Cardiac septum (tissue), 1 donor: Measurements from ENCODE around the gene CLIP2. TPM values are rescaled to one million over a fixed set of nuclear protein-coding genes. Genes with fewer than 3 reads are reported as not detected.
"Not testable (repeated sequence)": the region's sequence is repeated elsewhere in the genome, so short reads cannot be mapped to it uniquely, and the experiment has no call there.

Experiments
- DNase-seq: peaks from one replicate; pipeline ENCODE4 v3.0.0-alpha.2; 2020; ENCODE audit warnings: low spot score
- intact Hi-C: fragments of 100-400 bp; cut with DNase I; formaldehyde crosslinking; loops from one replicate; pipeline ENCODE4 v1.14.0; 2022
- long read RNA-seq: library from polyadenylated mRNA; unstranded; transcript quantifications from one replicate; pipeline ENCODE4 v2.0.0, GENCODE V29; 2021
- total RNA-seq: library from RNA; stranded (reverse); fragmentation: NEBNext Ultra II Directional; extraction: Animal tissue kit (Norgen Biotek cat#: 25700); gene quantifications from one replicate; pipeline ENCODE4 v1.2.1, GENCODE V29; 2021
- donor health status: DM: no; HTN: no; CAD: no.

CLIP2 gene
- total RNA-seq = 9.9 TPM
- long read RNA-seq, full-length matches to known transcripts = 4 of 15 reads
- long read RNA-seq, partial matches to known transcripts = 7 of 15 reads
- long read RNA-seq, other reads (novel, unspliced or antisense) = 4 of 15 reads

- intact Hi-C loops = loop anchor here (5.0 kb wide), 1 partner anchor 37 kb away; the partner anchor contains the start of gene RFC2
Measured at GRCh38 chr7:74289018-74289658, at the start of gene CLIP2. TSS of gene CLIP2 (plus strand) at chr7:74289407. CDS start at chr7:74317547, 28,140 bp downstream.

GRCh38 chr7:74240482-74240881 lies 48.7 kb upstream of the CLIP2 start:
- intact Hi-C loops = no loop called here
- DNase-seq = no peak

More at GRCh38 chr7:74289018-74289658, at the start of gene CLIP2:
- DNase-seq = peak; percentile 89

GRCh38 chr7:74242122-74242443 lies 47.1 kb upstream of the CLIP2 start:
- no peak for DNase-seq
- intact Hi-C loops = no loop called here

- intact Hi-C loops = no loop called here
- DNase-seq = no peak
Measured at GRCh38 chr7:74246497-74246896, 42.7 kb upstream of the CLIP2 start.

GRCh38 chr7:74248156-74248555 lies 41.1 kb upstream of the CLIP2 start:
- no peak for DNase-seq
- intact Hi-C loops = no loop called here

- DNase-seq, intact Hi-C loops: not testable (repeated sequence)
Measured at GRCh38 chr7:74249058-74249457, 40.1 kb upstream of the CLIP2 start.

- intact Hi-C loops = loop anchor here (5.0 kb wide), 1 partner anchor 34 kb away; the partner anchor contains the start of gene CLIP2
- no peak for DNase-seq
Measured at GRCh38 chr7:74252893-74253292, 36.3 kb upstream of the CLIP2 start.

GRCh38 chr7:74253331-74253730 lies 35.9 kb upstream of the CLIP2 start:
- no peak for DNase-seq
- intact Hi-C loops = loop anchor here (5.0 kb wide), 1 partner anchor 34 kb away; the partner anchor contains the start of gene CLIP2

- intact Hi-C loops = loop anchor here (5.0 kb wide), 1 partner anchor 34 kb away; the partner anchor contains the start of gene CLIP2
- DNase-seq = no peak
Measured at GRCh38 chr7:74253835-74254128, 35.4 kb upstream of the CLIP2 start.

- intact Hi-C loops = loop anchor here (5.0 kb wide), 1 partner anchor 33 kb away; the partner anchor contains the start of gene CLIP2
- peak; percentile 99 for DNase-seq
Measured at GRCh38 chr7:74254129-74254857, 34.9 kb upstream of the CLIP2 start, which contains the start of gene RFC2. TSS of gene RFC2 (minus strand) at chr7:74254399. CDS start at chr7:74254383, 16 bp downstream.

GRCh38 chr7:74254858-74255379 lies 34.3 kb upstream of the CLIP2 start:
- DNase-seq = no peak
- intact Hi-C loops = loop anchor here (5.0 kb wide), 1 partner anchor 32 kb away; the partner anchor contains the start of gene CLIP2

GRCh38 chr7:74255461-74255860 lies 33.7 kb upstream of the CLIP2 start:
- DNase-seq, intact Hi-C loops: not testable (repeated sequence)

GRCh38 chr7:74256491-74257408 lies 32.5 kb upstream of the CLIP2 start:
- no peak for DNase-seq
- intact Hi-C loops = no loop called here

GRCh38 chr7:74258639-74259038 lies 30.6 kb upstream of the CLIP2 start:
- intact Hi-C loops = no loop called here
- no peak for DNase-seq

GRCh38 chr7:74262639-74263398 lies 26.4 kb upstream of the CLIP2 start:
- no peak for DNase-seq
- intact Hi-C loops = no loop called here

- DNase-seq = no peak
- intact Hi-C loops = no loop called here
Measured at GRCh38 chr7:74263399-74264120, 25.6 kb upstream of the CLIP2 start.

- DNase-seq = no peak
- intact Hi-C loops = no loop called here
Measured at GRCh38 chr7:74266191-74266963, 22.8 kb upstream of the CLIP2 start.
